HAP-1 (cell line): ENCODE data around the gene CCDC3.

Source experiments
- DNase-seq, 2 experiments: peaks; one replicate each; pipeline ENCODE4 v3.0.0-alpha.2; 2016 to 2020; ENCODE audit warnings: low spot score in 2 of 2
- H3K27me3 ChIP-seq: fragments of 250-450 bp; sonication (Bioruptor Pico); 2 replicates; pipeline ENCODE4 v1.5.1; 2020; ENCODE audit warnings: low read depth, mild to moderate bottlenecking, moderate library complexity
- H3K36me3 ChIP-seq: fragments of 250-450 bp; sonication (Bioruptor Pico); replicated peaks from 2 replicates; pipeline ENCODE4 v1.5.1; 2020; ENCODE audit warnings: mild to moderate bottlenecking
- H3K4me1 ChIP-seq: fragments of 250-450 bp; sonication (Bioruptor Pico); 2 replicates; pipeline ENCODE4 v1.5.1; 2020; ENCODE audit warnings: mild to moderate bottlenecking
- H3K4me3 ChIP-seq: fragments of 250-450 bp; sonication (Bioruptor Pico); 2 replicates; pipeline ENCODE4 v1.5.1; 2020; ENCODE audit warnings: mild to moderate bottlenecking, moderate library complexity
- H3K9me3 ChIP-seq: fragments of 250-450 bp; sonication (Bioruptor Pico); 2 replicates; pipeline ENCODE4 v1.5.1; 2020; ENCODE audit warnings: mild to moderate bottlenecking, moderate library complexity
- in situ Hi-C: fragments of 300-500 bp; cut with MboI; formaldehyde crosslinking; loops from 3 replicates; pipeline ENCODE4 v1.14.3; 2020; ENCODE audit warnings: low sequenced_read_pairs, inconsistent platforms, mixed read lengths

CCDC3 gene

DNA sequence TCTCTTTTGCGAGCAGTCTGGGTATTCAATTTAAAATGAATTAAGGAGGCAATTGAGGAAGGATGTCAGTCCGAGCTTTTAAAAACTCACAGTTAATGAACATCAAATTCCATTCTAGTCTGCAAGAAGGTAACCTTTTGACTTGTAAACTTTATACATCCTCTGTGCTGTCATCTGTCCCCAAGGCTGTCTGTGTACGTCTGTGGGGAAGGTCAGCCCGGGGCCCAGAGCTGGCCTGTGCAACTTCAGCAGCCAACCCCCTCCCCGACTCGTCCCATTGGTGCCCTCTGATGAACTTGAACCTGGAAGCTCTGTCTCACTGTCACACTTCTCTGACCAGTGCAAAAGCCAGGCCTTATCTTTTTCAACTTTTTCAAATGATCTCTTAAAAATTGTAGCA is 80.3 kb downstream of the CCDC3 start:
- no peaks in the 10 kb centered on the region; the same call in 1 of the 2 replicates for H3K9me3 ChIP-seq
- H3K27me3 ChIP-seq, result no peaks in the 10 kb centered on the region
- in situ Hi-C loops, result no loop called here
- H3K4me1 ChIP-seq, result no peaks in the 10 kb centered on the region
- no peak overlapping the region for H3K4me3 ChIP-seq
- DNase-seq, result no peak
- H3K36me3 ChIP-seq, result no peaks in the 10 kb centered on the region

- no peaks in the 10 kb centered on the region; the same call in 1 of the 2 replicates for H3K9me3 ChIP-seq
- H3K36me3 ChIP-seq, result no peaks in the 10 kb centered on the region
- DNase-seq, result no peak
- no peaks in the 10 kb centered on the region for H3K4me1 ChIP-seq
- H3K27me3 ChIP-seq, result no peaks in the 10 kb centered on the region
- in situ Hi-C loops, result no loop called here
- H3K4me3 ChIP-seq, result no peak overlapping the region
Observed at GRCh38 chr10:12919574-12919973, 81.9 kb downstream of the CCDC3 start.

GRCh38 chr10:12916587-12916986 is 84.9 kb downstream of the CCDC3 start:
- in situ Hi-C loops, result no loop called here
- no peak for DNase-seq
- Histone ChIP-seq H3K4me1 (no peaks in the 10 kb centered on the region), H3K27me3 (no peaks in the 10 kb centered on the region), H3K36me3 (no peaks in the 10 kb centered on the region), H3K4me3 (no peak overlapping the region), H3K9me3 (no peaks in the 10 kb centered on the region; the same call in 1 of the 2 replicates)

DNA sequence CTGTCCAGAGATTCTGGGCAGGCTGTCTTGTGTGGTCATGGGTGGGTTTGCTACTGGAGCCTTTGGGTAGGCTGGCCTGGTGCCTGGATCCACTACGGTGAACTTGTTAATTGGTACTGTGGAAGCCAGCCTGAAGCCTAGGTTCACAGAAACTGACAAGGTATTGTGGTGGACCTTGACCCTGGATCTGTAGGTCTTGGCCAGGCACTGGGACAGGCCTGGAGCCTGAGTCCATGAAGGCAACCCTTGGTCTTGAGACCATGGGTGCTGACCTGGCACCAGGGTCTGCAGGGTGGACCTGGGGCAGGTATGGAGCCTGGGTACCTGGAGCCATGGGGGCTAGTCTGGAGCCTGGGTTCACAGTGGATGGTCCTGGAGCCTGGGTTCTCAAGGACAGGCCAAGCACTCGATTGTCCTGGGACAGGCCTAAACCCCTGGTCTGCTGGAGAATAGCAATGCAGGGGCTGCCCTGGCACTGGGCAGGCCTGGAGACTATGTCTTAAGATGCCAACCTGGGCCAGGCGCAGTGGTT is 85.8 kb downstream of the CCDC3 start:
- no peak overlapping the region for H3K4me3 ChIP-seq
- in situ Hi-C loops, result no loop called here
- H3K9me3 ChIP-seq, result no peaks in the 10 kb centered on the region; the same call in 1 of the 2 replicates
- DNase-seq, result no peak
- no peaks in the 10 kb centered on the region for H3K36me3 ChIP-seq
- no peaks in the 10 kb centered on the region for H3K4me1 ChIP-seq
- H3K27me3 ChIP-seq, result no peaks in the 10 kb centered on the region

GRCh38 chr10:12914111-12914510 is 87.4 kb downstream of the CCDC3 start:
- H3K4me1 ChIP-seq, result no peaks in the 10 kb centered on the region
- H3K9me3 ChIP-seq, result no peaks in the 10 kb centered on the region; the same call in 1 of the 2 replicates
- no peak overlapping the region for H3K4me3 ChIP-seq
- in situ Hi-C loops, result no loop called here
- H3K36me3 ChIP-seq, result no peaks in the 10 kb centered on the region
- DNase-seq, result no peak
- H3K27me3 ChIP-seq, result no peaks in the 10 kb centered on the region

DNA sequence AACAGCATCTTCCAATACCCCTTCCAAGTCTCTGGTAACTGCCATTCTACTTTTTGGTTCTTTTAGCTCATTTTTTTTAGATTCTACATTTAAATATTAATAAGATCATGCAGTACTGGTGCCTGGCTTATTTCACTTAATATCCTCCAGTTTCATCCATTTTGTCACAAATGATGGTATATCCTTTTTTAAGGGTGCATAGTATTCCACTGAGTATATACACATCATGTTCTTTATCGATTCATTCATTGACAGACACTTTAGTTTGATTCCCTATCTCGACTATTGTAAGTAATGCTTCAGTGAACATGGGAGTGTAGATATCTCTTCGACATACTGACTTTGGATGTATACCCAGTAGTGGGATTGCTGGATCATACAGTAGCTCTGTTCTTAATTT is 89.7 kb downstream of the CCDC3 start:
- in situ Hi-C loops, result no loop called here

DNA sequence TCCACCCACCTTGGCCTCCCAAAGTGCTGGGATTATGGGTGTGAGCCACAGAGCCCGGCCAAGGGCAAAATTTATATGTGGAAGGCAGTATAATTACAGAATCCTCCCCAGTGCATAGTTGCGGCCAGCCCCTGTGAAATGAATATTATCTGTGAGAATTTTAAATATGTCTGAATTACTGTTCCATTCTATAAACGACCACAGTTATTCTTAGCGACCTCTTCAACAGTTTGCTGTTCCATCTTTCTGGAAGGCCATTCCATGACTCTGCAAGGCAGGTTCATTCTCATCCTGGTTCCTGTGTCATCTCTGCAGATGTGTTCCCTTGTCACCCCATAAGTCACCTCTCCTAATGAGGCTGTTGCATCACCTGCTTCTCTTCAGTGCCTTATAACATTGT is 90.7 kb downstream of the CCDC3 start:
- H3K36me3 ChIP-seq, result no peaks in the 10 kb centered on the region
- H3K27me3 ChIP-seq, result no peaks in the 10 kb centered on the region
- in situ Hi-C loops, result no loop called here
- no peak overlapping the region for H3K4me3 ChIP-seq
- no peaks in the 10 kb centered on the region for H3K4me1 ChIP-seq
- no peak for DNase-seq
- no peaks in the 10 kb centered on the region for H3K9me3 ChIP-seq

More for the DNA sequence above, 89.7 kb downstream of the CCDC3 start:
- Histone ChIP-seq H3K4me1 (no peaks in the 10 kb centered on the region), H3K9me3 (no peaks in the 10 kb centered on the region; the same call in 1 of the 2 replicates), H3K27me3 (no peaks in the 10 kb centered on the region), H3K36me3 (no peaks in the 10 kb centered on the region), H3K4me3 (no peak overlapping the region)
- DNase-seq, result no peak

DNA sequence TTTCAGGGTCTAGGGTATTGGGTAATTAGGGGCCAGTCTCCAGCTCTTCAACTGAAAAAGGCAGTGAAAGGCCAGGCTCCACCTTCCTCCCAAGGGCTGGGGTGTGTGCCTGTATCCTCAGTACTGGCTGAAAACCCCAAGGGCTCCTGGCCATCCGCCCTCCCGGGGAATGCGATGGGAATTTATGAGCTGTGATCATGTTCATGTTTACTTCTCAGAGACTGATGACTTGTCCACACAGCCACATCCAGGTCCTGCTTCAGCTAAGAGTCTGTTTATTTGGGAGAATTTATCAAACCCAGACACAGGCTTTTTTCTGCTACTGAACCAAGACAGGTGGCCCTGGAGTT is 91.7 kb downstream of the CCDC3 start:
- no peaks in the 10 kb centered on the region for H3K36me3 ChIP-seq
- DNase-seq, result no peak
- H3K4me1 ChIP-seq, result no peaks in the 10 kb centered on the region
- H3K4me3 ChIP-seq, result no peak overlapping the region
- no peaks in the 10 kb centered on the region for H3K27me3 ChIP-seq
- no peaks in the 10 kb centered on the region for H3K9me3 ChIP-seq
- in situ Hi-C loops, result no loop called here

GRCh38 chr10:12909182-12909835 is 92.2 kb downstream of the CCDC3 start:
- no peak overlapping the region for H3K4me3 ChIP-seq
- no peaks in the 10 kb centered on the region for H3K9me3 ChIP-seq
- DNase-seq, result no peak
- in situ Hi-C loops, result no loop called here
- no peaks in the 10 kb centered on the region for H3K4me1 ChIP-seq
- no peaks in the 10 kb centered on the region for H3K27me3 ChIP-seq
- no peaks in the 10 kb centered on the region for H3K36me3 ChIP-seq

GRCh38 chr10:12908773-12909172 is 92.7 kb downstream of the CCDC3 start:
- H3K4me1 ChIP-seq, result no peaks in the 10 kb centered on the region
- in situ Hi-C loops, result no loop called here
- no peak for DNase-seq
- H3K4me3 ChIP-seq, result no peak overlapping the region
- H3K36me3 ChIP-seq, result no peaks in the 10 kb centered on the region
- H3K27me3 ChIP-seq, result no peaks in the 10 kb centered on the region
- no peaks in the 10 kb centered on the region for H3K9me3 ChIP-seq

DNA sequence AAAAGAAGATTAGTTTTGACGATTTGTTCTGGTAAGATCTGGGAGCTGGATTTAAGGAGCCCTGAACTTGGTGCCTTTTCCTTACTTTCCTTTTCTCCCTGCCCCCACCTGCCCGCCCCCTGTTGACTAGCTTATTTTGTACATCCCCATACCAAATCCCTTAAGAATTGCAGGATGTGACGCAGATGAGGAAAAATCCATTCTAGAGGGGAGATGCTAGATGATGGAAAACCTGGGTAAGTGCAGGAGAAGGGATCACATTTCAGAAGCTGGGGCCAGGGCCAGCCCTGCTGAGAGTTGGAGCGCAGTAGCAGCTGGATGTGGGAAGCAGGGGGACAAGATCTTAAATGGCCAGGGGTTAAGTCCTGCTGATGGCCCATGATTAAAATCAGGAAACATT is 93.9 kb downstream of the CCDC3 start:
- in situ Hi-C loops, result no loop called here
- H3K27me3 ChIP-seq, result no peaks in the 10 kb centered on the region
- H3K9me3 ChIP-seq, result no peaks in the 10 kb centered on the region
- no peaks in the 10 kb centered on the region for H3K36me3 ChIP-seq
- H3K4me3 ChIP-seq, result no peak overlapping the region
- no peak for DNase-seq
- no peaks in the 10 kb centered on the region for H3K4me1 ChIP-seq

GRCh38 chr10:12906051-12906541 is 95.4 kb downstream of the CCDC3 start:
- in situ Hi-C loops, result no loop called here
- Histone ChIP-seq H3K36me3 (no peaks in the 10 kb centered on the region), H3K4me3 (no peak overlapping the region), H3K4me1 (no peaks in the 10 kb centered on the region), H3K9me3 (no peaks in the 10 kb centered on the region), H3K27me3 (no peaks in the 10 kb centered on the region)
- no peak for DNase-seq

DNA sequence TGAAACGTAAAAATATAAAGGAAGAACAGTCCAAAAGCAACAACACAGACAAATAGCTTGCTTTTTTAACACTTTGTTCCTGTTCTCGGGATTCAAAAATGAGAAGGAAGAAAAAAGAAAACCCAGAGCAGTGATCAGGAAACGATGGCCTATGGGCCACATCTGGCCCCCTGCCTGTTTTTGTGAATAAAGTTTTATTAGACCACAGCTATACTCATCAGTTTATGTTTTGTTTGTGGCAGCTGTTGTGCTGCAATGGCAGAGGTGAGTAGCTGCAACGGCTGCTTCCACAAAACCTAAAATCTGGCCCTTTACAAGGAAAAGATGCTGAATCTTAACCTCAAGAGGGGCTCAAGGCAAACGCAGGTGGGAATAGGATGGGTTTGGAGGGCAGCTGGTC is 96.4 kb downstream of the CCDC3 start:
- Histone ChIP-seq H3K4me3 (no peak overlapping the region), H3K4me1 (no peaks in the 10 kb centered on the region), H3K27me3 (no peaks in the 10 kb centered on the region), H3K36me3 (no peaks in the 10 kb centered on the region), H3K9me3 (no peaks in the 10 kb centered on the region)
- no peak for DNase-seq
- in situ Hi-C loops, result no loop called here

GRCh38 chr10:12902851-12903358 is 98.6 kb downstream of the CCDC3 start:
- Histone ChIP-seq H3K27me3 (no peaks in the 10 kb centered on the region), H3K36me3 (no peaks in the 10 kb centered on the region), H3K4me1 (no peaks in the 10 kb centered on the region), H3K4me3 (no peak overlapping the region), H3K9me3 (no peaks in the 10 kb centered on the region)
- no peak for DNase-seq
- in situ Hi-C loops, result no loop called here
